A549 (cell line): ENCODE data around the gene PTPRE. TPM values are rescaled to one million over a fixed set of nuclear protein-coding genes. Genes with fewer than 3 reads are reported as not detected.

Experiments used
- ATAC-seq, 2 experiments: fragments of 200-7000 bp in 1 of 2; fragments of >200 bp in 1 of 2; cut with Nextera tagmentation in 1 of 2; cut with Tn5 transposase in 1 of 2; 3 replicates each; pipeline versions ENCODE4 v1.8.0 to v1.9.1; 2018 to 2020; ENCODE audit warnings: mild to moderate bottlenecking in 1 of 2, moderate library complexity in 1 of 2
- CTCF ChIA-PET: fragments of 300-600 bp; sonication (Branson Sonifier 250); formaldehyde crosslinking; extraction: SDS; loops from one replicate; lab custom pipeline; 2021; ENCODE audit warnings: antibody characterized with exemption, inconsistent platforms; lab: Yijun Ruan, JAX
- POLR2A ChIA-PET: fragments of 350-600 bp; formaldehyde crosslinking; extraction: SDS; loops from one replicate; lab custom pipeline; 2021; ENCODE audit warnings: antibody characterized with exemption, inconsistent platforms; lab: Yijun Ruan, JAX
- DNase-seq, 2 experiments: peaks; one replicate each; pipeline versions ENCODE4 v3.0.0 to v3.0.0-alpha.2; 2011 to 2016; ENCODE audit warnings: low read depth in 1 of 2, low spot score in 1 of 2
- FAIRE-seq: peaks from 2 replicates; lab custom pipeline; 2011; peaks lifted over from hg19 to GRCh38; lab: Jason Lieb, UNC
- H3K27ac ChIP-seq, 2 experiments: fragments of >200 bp; sonication (Bioruptor Twin); formaldehyde crosslinking; 3 replicates each; pipeline ENCODE4 v1.5.1; 2016 to 2017
- H3K4me1 ChIP-seq: fragments of >200 bp; sonication (Bioruptor Twin); formaldehyde crosslinking; 3 replicates; pipeline ENCODE4 v1.6.1; 2016
- H3K4me2 ChIP-seq: fragments of >200 bp; sonication (Bioruptor Twin); formaldehyde crosslinking; 3 replicates; pipeline ENCODE4 v1.6.1; 2016
- H3K4me3 ChIP-seq: fragments of >200 bp; sonication (Bioruptor Twin); formaldehyde crosslinking; 3 replicates; pipeline ENCODE4 v1.5.1; 2016
- H3K9me3 ChIP-seq: fragments of >200 bp; sonication (Bioruptor Twin); formaldehyde crosslinking; 3 replicates; pipeline ENCODE4 v1.6.1; 2016
- ATOH8 ChIP-seq: fragments of 250-450 bp; sonication (Bioruptor Pico); IDR thresholded peaks from 2 replicates; pipeline ENCODE4 v1.5.0; 2020; ENCODE audit warnings: low read depth, mild to moderate bottlenecking, moderate library complexity
- BCL3 ChIP-seq: fragments of >200 bp; sonication (Bioruptor Twin); formaldehyde crosslinking; IDR thresholded peaks from 3 replicates; pipeline ENCODE4 v1.6.1; 2016
- BHLHE40 ChIP-seq: IDR thresholded peaks from 2 replicates; pipeline ENCODE4 v1.6.1; 2012; ENCODE audit warnings: low read depth, low read length, inconsistent platforms
- EHMT2 ChIP-seq: fragments of 200-600 bp; sonication (generic); IDR thresholded peaks from 2 replicates; pipeline ENCODE4 v1.6.1; 2016; ENCODE audit warnings: antibody characterized with exemption, low read depth, mild to moderate bottlenecking, moderate library complexity
- EP300 ChIP-seq, 2 experiments: fragments of >200 bp; sonication (Bioruptor Twin); formaldehyde crosslinking; IDR thresholded peaks; 2 replicates in 1 of 2; 3 replicates in 1 of 2; pipeline ENCODE4 v1.6.1; 2016 to 2017
- FOSB ChIP-seq: fragments of 250-450 bp; sonication (Bioruptor Pico); IDR thresholded peaks from 2 replicates; pipeline ENCODE4 v1.5.0; 2020; ENCODE audit warnings: mild to moderate bottlenecking, moderate library complexity
- FOSL2 ChIP-seq, 2 experiments: fragments of 450-650 bp in 1 of 2; fragments of >200 bp in 1 of 2; sonication (Bioruptor Twin) in 1 of 2; formaldehyde crosslinking; IDR thresholded peaks; 2 replicates each; pipeline versions ENCODE4 v1.5.0 to v1.6.1; 2016 to 2020; ENCODE audit warnings: mild to moderate bottlenecking in 1 of 2, moderate library complexity in 1 of 2
- GATA3 ChIP-seq: IDR thresholded peaks from 2 replicates; pipeline ENCODE4 v1.6.1; 2012; ENCODE audit warnings: borderline replicate concordance
- HDAC2 ChIP-seq: fragments of 200-600 bp; sonication (generic); IDR thresholded peaks from 2 replicates; pipeline ENCODE4 v1.6.1; 2016
- HES2 ChIP-seq: fragments of >200 bp; sonication (Bioruptor Twin); formaldehyde crosslinking; IDR thresholded peaks from 2 replicates; pipeline ENCODE4 v1.6.1; 2016
- HEYL ChIP-seq: fragments of 250-450 bp; sonication (Bioruptor Pico); IDR thresholded peaks from 2 replicates; pipeline ENCODE4 v1.8.0; 2021; ENCODE audit warnings: mild to moderate bottlenecking, moderate library complexity
- HOXA7 ChIP-seq: fragments of 250-450 bp; sonication (Bioruptor Pico); IDR thresholded peaks from 2 replicates; pipeline ENCODE4 v1.5.0; 2020; ENCODE audit warnings: mild to moderate bottlenecking, moderate library complexity
- HOXB13 ChIP-seq: fragments of 250-450 bp; sonication (Bioruptor Pico); IDR thresholded peaks from 2 replicates; pipeline ENCODE4 v1.5.0; 2020; ENCODE audit warnings: low read depth, mild to moderate bottlenecking, moderate library complexity
- JUNB ChIP-seq: fragments of >200 bp; sonication (Bioruptor Twin); formaldehyde crosslinking; IDR thresholded peaks from 2 replicates; pipeline ENCODE4 v1.6.1; 2016
- KDM1A ChIP-seq: fragments of 200-600 bp; sonication (generic); IDR thresholded peaks from 2 replicates; pipeline ENCODE4 v1.6.1; 2016; ENCODE audit warnings: low read depth, mild to moderate bottlenecking
- MAFK ChIP-seq: fragments of 450-650 bp; IDR thresholded peaks from 2 replicates; pipeline ENCODE4 v1.6.1; 2014; ENCODE audit not compliant: partially characterized antibody
- MAZ ChIP-seq: fragments of 150-350 bp; IDR thresholded peaks from 2 replicates; pipeline ENCODE4 v1.6.1; 2014; ENCODE audit warnings: antibody characterized with exemption, low read depth, low read length, borderline replicate concordance
- NR3C1 ChIP-seq: fragments of >200 bp; sonication (Bioruptor Twin); formaldehyde crosslinking; IDR thresholded peaks from 3 replicates; pipeline ENCODE4 v1.6.1; 2017
- PBX3 ChIP-seq: IDR thresholded peaks from 2 replicates; pipeline ENCODE4 v1.6.1; 2012
- PHF8 ChIP-seq: fragments of 200-600 bp; sonication (generic); IDR thresholded peaks from 2 replicates; pipeline ENCODE4 v1.6.1; 2016; ENCODE audit warnings: low read depth, mild to moderate bottlenecking, antibody characterized with exemption, moderate library complexity, borderline replicate concordance
- RFX5 ChIP-seq: fragments of 450-650 bp; IDR thresholded peaks from 2 replicates; pipeline ENCODE4 v1.7.1; 2014; ENCODE audit warnings: antibody characterized with exemption, mild to moderate bottlenecking, moderate library complexity
- RNF2 ChIP-seq: fragments of 200-600 bp; sonication (generic); IDR thresholded peaks from 2 replicates; pipeline ENCODE4 v1.6.1; 2016; ENCODE audit warnings: low read depth, mild to moderate bottlenecking, antibody characterized with exemption, moderate library complexity, borderline replicate concordance
- SMC3 ChIP-seq: fragments of >200 bp; sonication (Bioruptor Twin); formaldehyde crosslinking; IDR thresholded peaks from 3 replicates; pipeline ENCODE4 v1.6.1; 2018; ENCODE audit warnings: inconsistent platforms
- SREBF2 ChIP-seq: fragments of 450-650 bp; IDR thresholded peaks from 2 replicates; pipeline ENCODE4 v1.6.1; 2014; ENCODE audit warnings: mild to moderate bottlenecking, moderate library complexity
- TFCP2L1 ChIP-seq: fragments of 250-450 bp; sonication (Bioruptor Pico); IDR thresholded peaks from 2 replicates; pipeline ENCODE4 v1.5.0; 2021; ENCODE audit warnings: mild to moderate bottlenecking
- ZFP36 ChIP-seq: fragments of 450-650 bp; IDR thresholded peaks from 2 replicates; pipeline ENCODE4 v1.6.1; 2014; ENCODE audit warnings: borderline replicate concordance; ENCODE audit not compliant: partially characterized antibody
- ZNF302 ChIP-seq: fragments of 250-450 bp; sonication (Bioruptor Pico); IDR thresholded peaks from 2 replicates; pipeline ENCODE4 v1.9.0; 2021; ENCODE audit warnings: inconsistent platforms, mild to moderate bottlenecking, moderate library complexity
- ZSCAN20 ChIP-seq: fragments of 250-450 bp; sonication (Bioruptor Pico); IDR thresholded peaks from 2 replicates; pipeline ENCODE4 v1.8.0; 2022; ENCODE audit warnings: mild to moderate bottlenecking, moderate library complexity
- WGBS: methylation state at CpG from one replicate; pipeline ENCODE4 v1.1.6; 2017; ENCODE audit errors: missing lambda C conversion rate; 5-methylcytosine and 5-hydroxymethylcytosine counted together
- polyA plus RNA-seq, 4 experiments: library from polyadenylated mRNA; depleted of rRNA in 3 of 4; stranded (reverse); fragments of >200 nt; fragmentation: RNase III in 1 of 4; extraction: RNeasy Plus Mini Kit Qiagen cat#74134 plus additional on column Dnase treatment in 1 of 4; gene quantifications; 2 replicates in 3 of 4; 3 replicates in 1 of 4; pipeline ENCODE4 v1.2.3, GENCODE V29; 2011 to 2017

The PTPRE gene
- polyA plus RNA-seq, 2 of the 4 experiments (the other 2 are of a cell fraction) = 0.31 to 1.5 TPM

GRCh38 chr10:127889605-127890195, 17.2 kb upstream of the PTPRE start:
- H3K4me2 ChIP-seq = no peak overlapping the region
- DNase-seq = no peak
- H3K9me3 ChIP-seq = no peaks in the 10 kb centered on the region
- CTCF ChIA-PET = interaction anchor here (0.6 to 4.8 kb wide), 3 partner anchors 16 to 179 kb away, joined by 3 to 26 read pairs (median 4); partner anchors contain the start of gene PTPRE
- FAIRE-seq = no peak
- POLR2A ChIA-PET = no interaction called here
- 12% methylated on average over 4 of the region's 4 CpGs for WGBS
- TF ChIP-seq SREBF2 (no peak), FOSL2 (IDR thresholded peaks at IDR 0.05) (no peak), FOSL2 (CRISPR knock-in tag; IDR thresholded peaks at IDR 0.05) (peak; percentile 24; the same call in 1 of the 2 replicates)
- TF ChIP-seq, all 56 proteins: peak for 1
- Histone ChIP-seq H3K27ac (no peak overlapping the region), H3K4me1 (no peaks in the 10 kb centered on the region), H3K4me3 (no peak overlapping the region)
- peak; percentile 25 to 36; a peak in 1 of 6 replicates for ATAC-seq

- Histone ChIP-seq H3K4me3 (no peak overlapping the region), H3K9me3 (no peaks in the 10 kb centered on the region), H3K4me1 (no peaks in the 10 kb centered on the region), H3K27ac (no peak overlapping the region), H3K4me2 (no peak overlapping the region)
- DNase-seq (no peak), ATAC-seq (no peak), FAIRE-seq (no peak)
- TF ChIP-seq JUNB (no peak), TFCP2L1 (no peak), ZFP36 (no peak), BHLHE40 (no peak), HES2 (no peak), GATA3 (no peak), HEYL (no peak), KDM1A (no peak), NR3C1 (no peak), HOXB13 (CRISPR knock-in tag) (no peak), MAZ (no peak), RFX5 (no peak), ZNF302 (CRISPR knock-in tag) (no peak), EP300 (IDR thresholded peaks at IDR 0.05) (no peak), HOXA7 (CRISPR knock-in tag) (no peak)
- 36% methylated on average over 3 of the region's 3 CpGs for WGBS
- POLR2A ChIA-PET = no interaction called here
- CTCF ChIA-PET = interaction anchor here (4.8 kb wide), 1 partner anchor 15 kb away, joined by 26 read pairs; the partner anchor contains the start of gene PTPRE
These were observed 16.7 kb upstream of the PTPRE start for GRCh38 chr10:127890216-127890615.

- no peak overlapping the region for H3K27ac ChIP-seq
- POLR2A ChIA-PET = no interaction called here
- FAIRE-seq = no peak
- H3K9me3 ChIP-seq = no peaks in the 10 kb centered on the region
- TF ChIP-seq KDM1A (no peak), RFX5 (no peak), HOXA7 (CRISPR knock-in tag) (no peak), FOSB (no peak), RNF2 (no peak), HDAC2 (no peak), PHF8 (no peak), PBX3 (no peak), SMC3 (no peak), ATOH8 (CRISPR knock-in tag) (no peak), BCL3 (no peak), MAFK (no peak), ZSCAN20 (CRISPR knock-in tag) (no peak), EHMT2 (no peak), ZFP36 (no peak)
- H3K4me2 ChIP-seq = no peak overlapping the region
- no peak for DNase-seq
- no peaks in the 10 kb centered on the region for H3K4me1 ChIP-seq
- H3K4me3 ChIP-seq = no peak overlapping the region
- CTCF ChIA-PET = interaction anchor here (1.5 to 4.8 kb wide), 2 partner anchors 15 to 120 kb away, joined by 7 to 26 read pairs; partner anchors contain the start of gene PTPRE
- 42% methylated on average over 3 of the region's 3 CpGs for WGBS
- ATAC-seq = no peak
These were observed 16.0 kb upstream of the PTPRE start for GRCh38 chr10:127890832-127891334.
